Muscle of arm (tissue), 14 donors: ENCODE data around the gene PHLPP1. TPM values are rescaled to one million over a fixed set of nuclear protein-coding genes. Genes with fewer than 3 reads are reported as not detected.
"Not testable (repeated sequence)": the region's sequence is repeated elsewhere in the genome, so short reads cannot be mapped to it uniquely, and the experiment has no call there.

Source experiments
- DNase-seq: peaks from one replicate; pipeline ENCODE4 v3.0.0-alpha.2; 2013
- long read RNA-seq, 11 donors: transcript quantifications; one replicate each; lab custom pipeline, GENCODE V29; 2026
- polyA plus RNA-seq, 12 donors: library from polyadenylated mRNA; unstranded; fragments of 120-200 nt; gene quantifications; one replicate each; pipeline ENCODE4 v1.2.1, GENCODE V29; 2013; ENCODE audit not compliant: insufficient read length in 12 of 12

PHLPP1 gene
- 10 to 100 TPM in 2 of 12 donors, 1 to 10 TPM in 9, not detected in 1; 7.3 to 12.0 (median 8.8) TPM for polyA plus RNA-seq
- long read RNA-seq, donor 1, result 0 reads
- long read RNA-seq, donor 2, full-length matches to known transcripts, result 2 of 2 reads
- long read RNA-seq, donor 2, partial matches to known transcripts, result 0 of 2 reads
- long read RNA-seq, donor 2, other reads (novel, unspliced or antisense), result 0 of 2 reads
- long read RNA-seq, donor 3, result 0 reads
- long read RNA-seq, donor 4, partial matches to known transcripts, result 0 of 1 reads
- long read RNA-seq, donor 4, other reads (novel, unspliced or antisense), result 0 of 1 reads
- long read RNA-seq, donor 5, result 0 reads
- long read RNA-seq, donor 6, result 0 reads
- long read RNA-seq, donor 7, result 0 reads
- long read RNA-seq, donor 8, full-length matches to known transcripts, result 1 of 1 reads
- long read RNA-seq, donor 8, partial matches to known transcripts, result 0 of 1 reads
- long read RNA-seq, donor 8, other reads (novel, unspliced or antisense), result 0 of 1 reads
- long read RNA-seq, donor 9, result 0 reads
- long read RNA-seq, donor 10, result 0 reads
- long read RNA-seq, donor 11, full-length matches to known transcripts, result 2 of 2 reads
- long read RNA-seq, donor 11, partial matches to known transcripts, result 0 of 2 reads
- long read RNA-seq, donor 11, other reads (novel, unspliced or antisense), result 0 of 2 reads

GRCh38 chr18:62715436-62715758, at the start of gene PHLPP1:
PHLPP1 (plus strand) TSS chr18:62715541; CDS start chr18:62715684, 143 bp downstream.
- DNase-seq, result no peak

DNA sequence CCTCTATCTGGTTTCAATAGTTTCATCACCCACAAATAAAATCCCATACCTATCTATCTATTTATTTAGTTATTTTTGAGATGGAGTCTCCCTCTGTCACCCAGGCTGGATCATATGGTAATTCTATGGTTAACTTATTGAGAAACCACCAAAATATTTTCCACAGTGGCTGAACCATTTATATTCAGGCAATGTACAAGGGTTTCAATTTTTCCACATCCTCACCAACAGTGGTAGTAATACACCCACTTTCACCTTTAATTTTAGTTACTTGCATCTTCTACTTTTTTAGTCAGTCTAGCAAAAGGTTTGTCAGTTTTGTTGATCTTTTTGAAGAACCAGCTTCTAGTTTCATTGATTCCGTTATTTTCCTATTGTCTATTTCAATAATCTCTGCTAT, 46.1 kb upstream of the PHLPP1 start:
- DNase-seq, result no peak

GRCh38 chr18:62670573-62670972, 44.8 kb upstream of the PHLPP1 start:
- DNase-seq, result no peak

DNA sequence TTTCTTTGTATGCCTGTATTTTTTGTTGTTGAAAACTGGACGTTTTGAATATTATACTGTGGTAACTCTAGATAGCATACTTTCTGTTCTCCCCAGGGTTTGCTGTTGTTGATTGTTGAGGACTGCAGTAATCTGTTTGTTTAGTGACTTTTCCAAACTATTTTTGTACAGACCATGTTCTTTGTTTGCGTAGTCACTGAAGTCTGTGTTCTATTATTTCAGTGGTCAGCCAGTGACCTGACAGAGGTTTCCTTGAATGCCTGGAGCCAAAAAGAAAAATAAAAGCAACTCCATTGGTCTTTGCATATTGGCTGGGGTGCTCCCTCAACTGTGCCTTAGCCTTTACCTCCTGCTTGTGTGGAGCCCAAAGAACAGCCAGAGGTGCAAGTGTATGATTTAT, 42.7 kb upstream of the PHLPP1 start:
- no peak for DNase-seq

- DNase-seq, result no peak
These were observed 36.4 kb upstream of the PHLPP1 start for GRCh38 chr18:62678847-62679485.

DNA sequence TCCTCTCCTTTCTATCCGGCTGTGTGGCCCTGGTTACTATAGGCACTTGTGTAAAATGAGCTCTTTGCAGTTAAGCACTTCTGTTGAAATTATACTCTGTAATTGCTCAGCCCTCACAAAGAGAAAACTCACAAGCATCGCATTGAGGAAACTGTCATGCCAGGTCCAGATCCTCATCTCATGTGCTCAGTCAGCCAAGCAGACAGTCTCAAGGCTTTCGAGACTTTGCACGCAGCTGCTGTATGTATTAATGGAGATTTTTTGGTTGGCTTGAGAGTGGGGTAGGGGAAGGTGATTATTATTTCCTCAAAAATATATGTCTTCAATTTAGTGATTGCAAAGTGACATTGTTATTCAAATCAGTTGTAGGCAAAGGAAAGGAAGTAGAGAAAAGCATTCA, 33.0 kb upstream of the PHLPP1 start:
- DNase-seq, result no peak

- DNase-seq, result no peak
These were observed 31.4 kb upstream of the PHLPP1 start for GRCh38 chr18:62683935-62684334.

DNA sequence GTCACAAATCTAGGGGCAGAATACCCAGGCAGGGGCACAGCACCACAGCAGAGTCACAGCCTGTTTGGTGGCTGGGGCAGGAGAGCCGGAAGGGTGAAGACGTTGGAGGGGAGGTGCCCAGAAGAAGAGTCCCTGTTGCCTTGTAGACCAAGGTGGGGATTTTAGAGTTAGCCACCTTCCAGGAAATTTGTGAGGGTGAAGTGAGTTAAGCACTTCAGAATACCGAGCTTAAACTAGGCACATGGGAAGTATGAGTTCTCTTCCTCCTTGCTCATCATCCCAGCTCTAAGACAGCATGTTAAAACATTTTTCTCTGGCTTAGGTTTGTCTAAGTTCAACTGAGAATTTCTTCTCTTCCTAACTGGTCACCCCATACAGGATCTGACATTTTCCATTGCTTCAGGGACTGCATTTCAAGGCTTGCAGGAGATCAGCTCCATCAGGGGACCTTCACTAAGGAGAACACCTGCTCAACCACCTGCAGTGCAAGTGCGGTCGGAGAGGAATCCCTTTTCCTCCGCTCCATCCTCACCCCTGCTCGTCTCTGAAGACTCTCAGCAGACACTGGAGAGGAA, 26.5 kb upstream of the PHLPP1 start:
- no peak for DNase-seq

DNA sequence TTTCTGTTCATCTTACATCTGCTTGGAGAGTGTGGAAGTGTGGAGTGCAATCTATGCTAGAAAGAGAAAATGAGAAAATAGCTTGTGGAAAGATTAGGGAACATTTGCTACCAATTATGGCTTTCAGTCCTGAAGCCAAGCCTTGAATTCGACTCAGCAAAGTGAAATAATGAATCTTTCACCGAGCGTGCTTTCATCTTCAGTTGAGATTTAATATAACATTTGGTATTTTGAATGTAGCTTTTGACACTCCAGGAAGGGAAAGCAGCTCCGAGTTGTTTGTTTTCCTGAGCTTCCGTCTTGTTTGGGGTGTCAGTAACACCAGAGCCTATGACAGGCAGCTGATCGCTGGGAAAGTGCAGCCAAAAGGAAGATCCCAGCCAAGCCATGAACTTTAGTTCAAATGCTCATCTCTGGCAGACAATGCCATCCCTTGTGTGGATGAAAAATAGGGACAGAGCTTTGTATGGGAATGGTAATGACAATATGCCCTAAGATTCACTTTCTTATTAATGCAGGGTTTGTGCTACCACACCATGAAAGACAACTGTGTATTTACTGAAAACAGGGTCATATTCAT, 25.0 kb upstream of the PHLPP1 start:
- DNase-seq, result peak; percentile 10

DNA sequence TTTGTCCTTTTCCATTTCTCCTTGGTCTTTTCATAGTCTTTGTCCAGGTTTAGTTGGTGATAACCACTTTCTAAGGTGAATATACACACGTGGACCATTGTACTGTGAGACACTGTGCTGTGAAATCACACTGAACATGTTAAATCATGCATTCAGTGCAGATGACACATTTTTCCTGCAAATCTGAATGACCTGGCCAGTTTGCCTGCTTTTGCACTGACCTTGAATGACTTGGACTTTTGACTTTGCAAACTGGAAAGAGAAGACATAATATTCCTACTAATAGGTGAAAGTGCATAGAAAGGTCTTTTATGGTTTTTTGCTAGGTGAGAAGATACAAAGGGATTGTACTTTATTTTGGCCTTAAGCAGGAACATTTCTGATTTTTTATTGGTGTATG, 21.7 kb upstream of the PHLPP1 start:
- DNase-seq, result no peak

- no peak for DNase-seq
These were observed 17.7 kb upstream of the PHLPP1 start for GRCh38 chr18:62697636-62698035.

DNA sequence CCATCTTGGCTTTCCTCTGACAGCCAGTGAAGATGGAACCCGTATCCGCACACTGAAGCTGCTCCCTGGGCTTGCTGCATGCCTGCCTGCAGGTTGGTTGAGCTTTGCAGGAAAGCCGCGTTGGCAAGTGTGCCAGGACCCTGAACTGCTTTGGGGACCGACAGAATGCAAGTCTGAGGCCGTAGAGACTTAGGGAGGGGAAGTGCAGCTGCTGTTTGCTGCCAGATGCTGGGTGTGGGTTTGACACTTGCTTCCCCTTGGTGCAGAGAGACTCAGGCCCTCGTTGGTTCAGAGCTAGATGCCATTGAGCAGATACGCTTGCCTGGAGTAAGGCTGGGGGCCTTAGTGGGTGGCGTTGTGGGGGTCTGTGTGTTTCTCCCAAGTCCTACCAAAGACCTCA, 13.1 kb upstream of the PHLPP1 start:
- DNase-seq, result no peak

GRCh38 chr18:62706879-62707278, 8.5 kb upstream of the PHLPP1 start:
- DNase-seq, result not testable (repeated sequence)

DNA sequence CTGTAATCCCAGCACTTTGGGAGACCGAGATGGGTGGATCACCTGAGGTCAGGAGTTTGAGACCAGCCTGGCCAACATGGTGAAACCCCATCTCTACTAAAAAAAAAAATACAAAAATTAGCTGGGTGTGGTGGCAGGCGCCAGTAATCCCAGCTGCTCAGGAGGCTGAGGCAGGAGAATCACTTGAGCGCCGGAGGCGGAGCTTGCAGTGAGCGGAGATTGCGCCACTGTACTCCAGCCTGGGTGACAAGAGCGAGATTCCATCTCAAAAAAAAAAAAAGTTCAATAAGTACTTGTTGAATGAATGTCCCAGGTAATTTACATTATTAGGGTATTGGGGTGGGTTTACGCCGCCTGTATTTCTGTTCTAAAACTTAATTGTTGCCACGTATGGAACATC, 5.4 kb upstream of the PHLPP1 start:
- DNase-seq, result not testable (repeated sequence)

DNA sequence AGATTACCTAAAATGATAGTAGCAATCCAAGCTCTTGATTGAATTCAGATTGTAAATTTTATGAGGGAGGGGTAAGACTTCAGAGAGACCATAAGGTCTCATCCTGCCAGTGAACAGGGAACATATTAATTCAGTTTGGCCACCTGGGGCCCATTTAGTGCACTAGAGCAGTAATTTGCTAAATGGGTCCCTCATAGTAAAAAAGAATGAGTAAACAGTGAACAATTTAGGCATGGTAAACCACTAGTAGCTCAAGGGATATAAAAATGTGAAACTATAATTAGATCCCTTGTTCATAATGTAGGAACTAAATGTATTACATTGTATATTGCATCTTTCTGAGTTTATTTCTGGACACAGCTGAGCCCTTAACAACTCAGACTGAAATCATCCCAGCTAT, 4.9 kb upstream of the PHLPP1 start:
- DNase-seq, result no peak

DNA sequence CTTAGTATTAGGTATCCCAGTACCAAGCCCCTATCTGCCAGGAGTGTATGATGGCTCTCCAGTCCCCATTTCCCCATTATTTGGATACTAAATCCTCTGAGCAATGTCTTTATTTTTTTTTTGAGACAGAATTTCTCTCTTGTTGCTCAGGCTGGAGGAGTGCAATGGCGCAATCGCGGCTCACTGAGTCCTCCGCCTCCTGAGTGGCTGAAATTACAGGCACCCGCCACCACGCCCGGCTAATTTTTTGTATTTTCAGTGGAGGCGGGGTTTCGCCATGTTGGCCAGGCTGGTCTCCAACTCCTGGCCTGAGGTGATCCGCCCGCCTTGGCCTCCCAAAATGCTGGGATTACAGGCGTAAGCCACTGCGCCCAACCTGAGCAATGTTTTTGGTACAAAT, 3.6 kb upstream of the PHLPP1 start:
- DNase-seq, result no peak

GRCh38 chr18:62713651-62714247, 1.6 kb upstream of the PHLPP1 start:
- no peak for DNase-seq

- DNase-seq, result peak; percentile 99
These were observed 488 bp upstream of the PHLPP1 start for GRCh38 chr18:62714671-62715435.

DNA sequence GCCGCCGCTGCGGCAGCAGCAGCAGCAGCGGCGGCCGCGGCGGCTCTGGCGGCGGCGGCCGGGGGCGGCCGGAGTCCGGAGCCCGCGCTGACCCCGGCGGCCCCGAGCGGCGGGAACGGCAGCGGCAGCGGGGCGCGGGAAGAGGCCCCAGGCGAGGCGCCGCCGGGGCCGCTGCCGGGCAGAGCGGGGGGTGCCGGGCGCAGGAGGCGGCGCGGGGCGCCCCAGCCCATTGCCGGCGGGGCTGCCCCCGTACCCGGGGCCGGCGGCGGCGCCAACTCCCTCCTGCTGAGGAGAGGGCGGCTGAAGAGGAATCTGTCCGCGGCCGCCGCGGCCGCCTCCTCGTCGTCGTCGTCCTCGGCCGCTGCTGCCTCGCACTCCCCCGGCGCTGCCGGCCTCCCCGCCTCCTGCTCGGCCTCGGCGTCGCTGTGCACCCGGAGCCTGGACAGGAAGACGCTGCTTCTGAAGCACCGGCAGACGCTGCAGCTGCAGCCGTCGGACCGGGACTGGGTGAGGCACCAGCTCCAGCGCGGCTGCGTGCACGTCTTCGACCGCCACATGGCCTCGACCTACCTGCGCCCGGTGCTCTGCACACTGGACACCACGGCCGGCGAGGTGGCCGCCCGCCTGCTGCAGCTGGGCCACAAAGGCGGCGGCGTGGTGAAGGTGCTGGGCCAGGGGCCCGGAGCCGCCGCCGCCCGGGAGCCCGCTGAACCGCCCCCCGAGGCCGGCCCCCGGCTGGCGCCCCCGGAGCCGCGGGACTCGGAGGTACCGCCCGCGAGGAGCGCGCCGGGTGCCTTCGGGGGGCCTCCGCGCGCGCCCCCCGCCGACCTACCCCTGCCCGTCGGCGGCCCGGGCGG, 646 bp downstream of the PHLPP1 start:
- peak; percentile 36 for DNase-seq

GRCh38 chr18:62716619-62717168, 1.4 kb downstream of the PHLPP1 start:
- no peak for DNase-seq
